CD4-positive, CD25-positive, alpha-beta regulatory T cell (primary cell): Measurements from ENCODE around the gene CCL15. TPM values are rescaled to one million over a fixed set of nuclear protein-coding genes. Genes with fewer than 3 reads are reported as not detected.

ENCODE experiments used
- ATAC-seq, 2 donors: fragments of 150-1000 bp; cut with Tn5 transposase; one replicate each; pipeline ENCODE4 v1.10.0; 2021; ENCODE audit warnings: low read depth in 2 of 2, moderate number of reproducible peaks in 2 of 2, moderate library complexity in 1 of 2
- DNase-seq, 3 donors: peaks; one replicate each; pipeline versions ENCODE4 v3.0.0 to v3.0.0-alpha.2; 2012 to 2022; ENCODE audit warnings: mixed read lengths in 1 of 3
- H3K27ac ChIP-seq: one replicate; pipeline ENCODE4 v1.7.0; 2013; ENCODE audit warnings: mild to moderate bottlenecking, low read length; ENCODE audit not compliant: insufficient read depth, poor library complexity, severe bottlenecking
- H3K27me3 ChIP-seq: one replicate; pipeline ENCODE4 v1.7.0; 2013; ENCODE audit warnings: low read length; ENCODE audit not compliant: control insufficient read depth, insufficient read depth
- H3K36me3 ChIP-seq: one replicate; pipeline ENCODE4 v1.7.0; 2013; ENCODE audit warnings: mild to moderate bottlenecking, low read length, moderate library complexity; ENCODE audit not compliant: control insufficient read depth, insufficient read depth
- H3K4me1 ChIP-seq: 2 replicates; pipeline ENCODE4 v1.7.0; 2013; ENCODE audit warnings: mild to moderate bottlenecking, low read length; ENCODE audit not compliant: insufficient read depth, control insufficient read depth, poor library complexity, severe bottlenecking
- H3K4me3 ChIP-seq: one replicate; pipeline ENCODE4 v1.7.0; 2013; ENCODE audit warnings: low read depth, mild to moderate bottlenecking, low read length, moderate library complexity
- H3K9me3 ChIP-seq, 2 experiments: 1 replicate in 1 of 2; 2 replicates in 1 of 2; pipeline ENCODE4 v1.7.0; 2013; ENCODE audit warnings: low read length in 2 of 2, mild to moderate bottlenecking in 1 of 2, moderate library complexity in 1 of 2; ENCODE audit not compliant: control insufficient read depth in 2 of 2
- H3K27ac Mint-ChIP-seq, 3 donors: one replicate each; pipeline ENCODE4 v1.8.0; 2020 to 2022; ENCODE audit warnings: mild to moderate bottlenecking in 3 of 3, mixed read lengths in 3 of 3, moderate library complexity in 2 of 3
- H3K27me3 Mint-ChIP-seq: one replicate; pipeline ENCODE4 v1.8.0; 2022; ENCODE audit warnings: mild to moderate bottlenecking, mixed read lengths
- H3K36me3 Mint-ChIP-seq: one replicate; pipeline ENCODE4 v1.8.0; 2020; ENCODE audit warnings: mixed read lengths
- H3K4me1 Mint-ChIP-seq, 4 donors: one replicate each; pipeline ENCODE4 v1.8.0; 2020 to 2022; ENCODE audit warnings: mixed read lengths in 4 of 4, mild to moderate bottlenecking in 1 of 4
- H3K4me3 Mint-ChIP-seq, 4 donors: one replicate each; pipeline ENCODE4 v1.8.0; 2020 to 2022; ENCODE audit warnings: mild to moderate bottlenecking in 4 of 4, mixed read lengths in 4 of 4, moderate library complexity in 3 of 4
- H3K9me3 Mint-ChIP-seq, 7 donors: one replicate each; pipeline ENCODE4 v1.8.0; 2020 to 2022; ENCODE audit warnings: mixed read lengths in 7 of 7, mild to moderate bottlenecking in 3 of 7, moderate library complexity in 2 of 7
- polyA plus RNA-seq, 4 donors: library from polyadenylated mRNA; unstranded; fragments of 300-500 nt; fragmentation: Illumina TruSeq; gene quantifications; one replicate each; pipeline ENCODE4 v1.2.3, GENCODE V29; 2021
- total RNA-seq: library from RNA; stranded (reverse); gene quantifications from one replicate; pipeline ENCODE4 v1.2.3, GENCODE V29; 2022

The CCL15 gene, protein sequence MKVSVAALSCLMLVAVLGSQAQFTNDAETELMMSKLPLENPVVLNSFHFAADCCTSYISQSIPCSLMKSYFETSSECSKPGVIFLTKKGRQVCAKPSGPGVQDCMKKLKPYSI
- total RNA-seq (not detected), polyA plus RNA-seq (not detected)

DNA sequence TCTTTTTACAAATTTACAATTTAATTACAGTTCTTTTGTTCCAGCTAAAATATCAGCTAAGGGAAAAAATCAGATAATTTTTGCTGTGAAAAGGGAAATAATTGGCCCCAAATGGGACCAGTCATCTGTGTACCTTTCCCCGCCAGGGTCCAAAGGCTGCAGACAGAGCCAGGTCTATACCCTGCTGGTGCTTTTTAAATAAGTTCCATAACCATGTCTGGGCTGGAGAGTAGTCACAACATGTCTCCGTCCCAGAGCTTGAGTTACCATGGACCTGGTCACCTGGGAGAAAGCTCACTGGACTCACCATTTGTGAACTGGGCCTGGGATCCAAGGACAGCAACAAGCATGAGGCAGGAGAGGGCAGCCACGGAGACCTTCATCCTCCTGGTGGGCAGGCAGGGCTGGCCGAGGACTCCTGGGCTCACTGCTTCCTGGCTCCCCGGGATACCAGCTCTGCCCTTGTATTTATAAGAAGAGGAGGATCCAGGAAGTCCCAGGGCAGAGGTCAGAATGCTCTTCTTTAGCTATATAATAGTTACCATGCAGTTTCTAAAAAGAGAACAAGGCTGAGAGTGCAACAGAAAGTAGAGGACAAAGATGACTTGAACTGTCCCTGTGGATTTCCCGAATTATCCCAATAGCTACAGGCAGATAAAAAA lies at the start of gene CCL15:
CCL15 (minus strand) TSS at position 444 of the 662 bp plus-strand sequence; CDS start at position 383, 61 bp downstream.
- no peak within 1 kb of the TSS for H3K4me3 Mint-ChIP-seq
- no peak within 1 kb of the TSS for H3K4me3 ChIP-seq
- H3K27me3 Mint-ChIP-seq, result peaks cover 18% of the 10 kb centered on the region
- DNase-seq (no peak), ATAC-seq (no peak)
- H3K9me3 Mint-ChIP-seq, result peaks cover 0 to 4% (median 0%) of the 10 kb centered on the region in 7 donors
- H3K4me1 Mint-ChIP-seq, result peaks cover 0 to 3% (median 2%) of the 10 kb centered on the region in 4 donors
- H3K27ac ChIP-seq, result no peak within 1 kb of the TSS
- H3K4me1 ChIP-seq, result no peaks in the 10 kb centered on the region
- no peaks in the 10 kb centered on the region for H3K9me3 ChIP-seq
- peak within 1 kb of the TSS in 1 of 3 donors; percentile 56 for H3K27ac Mint-ChIP-seq
- H3K27me3 ChIP-seq, result no peaks in the 10 kb centered on the region
- no peaks in the 10 kb centered on the region for H3K36me3 ChIP-seq
- no peaks in the 10 kb centered on the region for H3K36me3 Mint-ChIP-seq

DNA sequence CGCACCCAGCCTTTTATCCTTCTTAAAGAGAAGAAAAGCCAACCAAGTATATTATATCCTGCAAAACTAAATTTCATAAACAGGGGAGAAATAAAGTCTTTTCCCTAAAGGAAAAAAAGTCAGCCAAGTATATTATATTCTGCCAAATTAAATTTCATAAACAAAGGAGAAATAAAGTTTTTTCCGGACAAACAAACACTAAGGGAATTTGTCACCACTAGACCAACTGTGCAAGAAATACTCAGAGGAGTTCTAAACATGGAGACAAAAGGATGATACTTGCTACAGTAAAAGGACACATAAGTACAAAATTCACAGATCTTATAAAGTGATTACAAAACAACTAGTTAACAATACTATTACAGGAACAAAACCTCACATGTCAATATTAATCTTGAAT lies 48.3 kb upstream of the CCL15 start:
- peaks cover 3% of the 10 kb centered on the region for H3K36me3 Mint-ChIP-seq
- peaks cover 35% of the 10 kb centered on the region for H3K27me3 Mint-ChIP-seq
- no peaks in the 10 kb centered on the region for H3K4me1 Mint-ChIP-seq
- peaks cover 4% of the 10 kb centered on the region for H3K27me3 ChIP-seq
- peaks cover 13 to 15% of the 10 kb centered on the region in 2 experiments for H3K9me3 ChIP-seq
- H3K27ac Mint-ChIP-seq, result no peak overlapping the region
- H3K27ac ChIP-seq, result no peak overlapping the region
- no peaks in the 10 kb centered on the region for H3K36me3 ChIP-seq
- peaks cover 0 to 37% (median 7%) of the 10 kb centered on the region in 7 donors for H3K9me3 Mint-ChIP-seq
- H3K4me1 ChIP-seq, result no peaks in the 10 kb centered on the region
- ATAC-seq (no peak), DNase-seq (no peak)
- H3K4me3 Mint-ChIP-seq, result no peak overlapping the region
- no peak overlapping the region for H3K4me3 ChIP-seq

DNA sequence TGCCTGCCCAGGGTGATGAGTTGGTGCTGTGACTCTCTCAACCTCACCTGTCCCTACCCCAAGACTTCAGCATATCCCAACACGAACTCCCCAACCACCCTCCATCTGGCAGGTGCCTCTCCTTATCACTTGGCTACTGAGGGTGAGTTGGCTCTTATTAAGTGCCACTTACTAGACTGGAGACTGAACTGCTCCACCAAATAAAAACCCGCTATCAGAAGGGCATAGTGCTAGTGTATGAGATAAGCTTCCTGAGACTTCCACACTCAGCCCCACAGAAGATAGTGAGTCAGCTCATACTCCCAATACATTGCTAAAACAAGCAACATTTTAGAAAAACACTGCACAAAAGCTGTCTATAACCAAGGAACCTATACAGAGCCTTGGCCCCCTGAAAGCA lies 46.7 kb upstream of the CCL15 start:
- no peak overlapping the region for H3K27ac ChIP-seq
- ATAC-seq (no peak), DNase-seq (no peak)
- H3K9me3 ChIP-seq, result peaks cover 13 to 15% of the 10 kb centered on the region in 2 experiments
- peaks cover 4% of the 10 kb centered on the region for H3K27me3 ChIP-seq
- H3K36me3 ChIP-seq, result no peaks in the 10 kb centered on the region
- H3K4me3 ChIP-seq, result no peak overlapping the region
- peaks cover 0 to 41% (median 6%) of the 10 kb centered on the region in 7 donors for H3K9me3 Mint-ChIP-seq
- H3K4me1 ChIP-seq, result no peaks in the 10 kb centered on the region
- peaks cover 45% of the 10 kb centered on the region for H3K27me3 Mint-ChIP-seq
- H3K4me1 Mint-ChIP-seq, result no peaks in the 10 kb centered on the region
- H3K4me3 Mint-ChIP-seq, result no peak overlapping the region
- no peak overlapping the region for H3K27ac Mint-ChIP-seq
- H3K36me3 Mint-ChIP-seq, result peaks cover 3% of the 10 kb centered on the region

DNA sequence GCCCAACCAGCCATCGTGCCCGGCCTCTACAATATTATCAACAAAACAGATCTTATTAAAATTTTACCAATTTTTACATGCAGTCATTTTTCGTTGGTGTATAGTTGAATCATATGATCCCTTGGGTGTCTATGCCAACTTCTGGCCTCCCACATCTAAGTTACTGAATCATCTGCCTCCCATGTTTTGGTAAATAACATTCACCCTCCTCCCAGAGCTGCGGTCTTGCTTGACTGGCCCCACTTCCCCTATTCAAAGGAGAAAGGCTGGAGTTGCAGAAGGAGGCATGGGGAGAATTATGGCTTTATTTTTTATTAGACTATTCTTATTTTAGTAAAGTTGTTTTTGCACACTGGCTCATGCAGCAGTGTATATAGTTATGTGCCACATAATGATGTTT lies 34.9 kb upstream of the CCL15 start:
- Mint-ChIP-seq H3K4me3 (no peak overlapping the region), H3K36me3 (no peaks in the 10 kb centered on the region), H3K4me1 (no peaks in the 10 kb centered on the region), H3K9me3 (peaks cover 0 to 2% (median 0%) of the 10 kb centered on the region in 7 donors), H3K27me3 (peaks cover 22% of the 10 kb centered on the region), H3K27ac (no peak overlapping the region)
- Histone ChIP-seq H3K27ac (no peak overlapping the region), H3K4me1 (no peaks in the 10 kb centered on the region), H3K9me3 (no peaks in the 10 kb centered on the region), H3K27me3 (peaks cover 6% of the 10 kb centered on the region), H3K4me3 (no peak overlapping the region), H3K36me3 (no peaks in the 10 kb centered on the region)
- DNase-seq (no peak), ATAC-seq (no peak)

DNA sequence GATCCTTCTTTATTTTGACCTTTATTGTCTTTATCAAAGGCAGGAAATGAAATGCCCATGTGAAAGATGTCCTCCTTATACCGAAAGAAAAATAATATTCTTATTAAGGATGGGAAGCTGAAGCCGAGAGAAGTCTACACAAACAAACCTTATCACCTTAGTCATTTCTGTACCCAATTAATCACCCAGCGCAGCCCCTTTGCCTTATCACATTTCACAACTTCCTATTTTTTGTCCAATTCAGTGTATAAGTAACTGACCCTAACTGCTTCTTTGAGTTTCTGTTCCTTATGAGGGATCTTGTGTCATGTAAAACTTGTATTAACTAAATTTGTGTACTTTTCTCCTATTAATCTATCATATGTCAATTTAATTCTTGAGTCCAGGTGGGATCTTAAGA lies 32.8 kb upstream of the CCL15 start:
- no peak for ATAC-seq
- H3K27me3 ChIP-seq, result peaks cover 6% of the 10 kb centered on the region
- no peak overlapping the region for H3K4me3 Mint-ChIP-seq
- no peak for DNase-seq
- no peaks in the 10 kb centered on the region for H3K9me3 ChIP-seq
- no peaks in the 10 kb centered on the region for H3K4me1 ChIP-seq
- peaks cover 0 to 2% (median 0%) of the 10 kb centered on the region in 7 donors for H3K9me3 Mint-ChIP-seq
- no peaks in the 10 kb centered on the region for H3K36me3 ChIP-seq
- H3K27me3 Mint-ChIP-seq, result peaks cover 27% of the 10 kb centered on the region
- H3K27ac Mint-ChIP-seq, result no peak overlapping the region
- no peak overlapping the region for H3K4me3 ChIP-seq
- H3K27ac ChIP-seq, result no peak overlapping the region
- no peaks in the 10 kb centered on the region for H3K4me1 Mint-ChIP-seq
- H3K36me3 Mint-ChIP-seq, result no peaks in the 10 kb centered on the region

DNA sequence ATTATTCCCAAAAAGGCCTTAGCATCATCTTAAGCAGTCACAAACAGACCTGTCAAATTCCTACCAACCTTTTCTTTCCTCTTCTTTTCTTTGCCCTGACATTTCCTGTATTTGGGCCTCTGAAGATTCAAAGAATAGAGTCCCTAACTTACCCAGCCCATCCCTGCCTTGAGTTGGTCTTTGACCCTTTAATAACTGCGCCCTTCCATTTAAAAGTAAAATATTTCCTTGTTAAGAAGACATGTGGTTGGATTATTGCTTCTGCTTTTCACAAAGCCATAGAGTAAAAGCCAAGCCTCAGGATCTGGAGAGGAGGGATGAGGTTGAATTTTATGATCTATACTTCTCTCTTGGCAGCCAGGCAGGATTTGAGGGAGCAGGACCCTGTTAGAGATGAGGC lies 29.6 kb upstream of the CCL15 start:
- Mint-ChIP-seq H3K4me3 (no peak overlapping the region), H3K36me3 (no peaks in the 10 kb centered on the region), H3K27me3 (peaks cover 33% of the 10 kb centered on the region), H3K9me3 (peaks cover 0 to 2% (median 0%) of the 10 kb centered on the region in 7 donors), H3K4me1 (no peaks in the 10 kb centered on the region), H3K27ac (no peak overlapping the region)
- ATAC-seq (no peak), DNase-seq (no peak)
- Histone ChIP-seq H3K27ac (no peak overlapping the region), H3K9me3 (no peaks in the 10 kb centered on the region), H3K4me3 (no peak overlapping the region), H3K4me1 (no peaks in the 10 kb centered on the region), H3K27me3 (peaks cover 11% of the 10 kb centered on the region), H3K36me3 (no peaks in the 10 kb centered on the region)

DNA sequence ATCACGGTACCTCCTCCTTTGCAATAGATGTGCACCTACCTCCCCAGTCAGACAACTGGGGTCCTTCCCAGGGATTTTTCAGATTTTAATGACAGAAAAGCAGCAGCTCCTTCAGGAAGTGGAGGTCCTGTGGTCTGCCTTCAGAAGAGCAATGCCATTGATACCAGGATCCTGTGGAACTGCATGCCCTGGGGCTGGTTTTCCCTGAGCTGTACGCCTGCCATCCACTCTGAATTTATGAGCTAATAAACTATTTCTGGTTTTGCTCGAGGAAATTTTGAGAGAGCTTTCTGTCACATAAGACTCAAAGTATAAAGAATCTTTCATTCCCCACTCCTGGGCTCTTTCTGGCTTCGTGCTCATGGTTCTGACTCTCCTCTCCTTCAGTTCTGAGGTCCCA lies 26.4 kb upstream of the CCL15 start:
- Mint-ChIP-seq H3K36me3 (no peaks in the 10 kb centered on the region), H3K9me3 (peaks cover 0 to 2% (median 0%) of the 10 kb centered on the region in 7 donors), H3K4me3 (no peak overlapping the region), H3K27ac (no peak overlapping the region), H3K27me3 (peaks cover 26% of the 10 kb centered on the region), H3K4me1 (no peaks in the 10 kb centered on the region)
- H3K4me3 ChIP-seq, result no peak overlapping the region
- no peaks in the 10 kb centered on the region for H3K4me1 ChIP-seq
- no peaks in the 10 kb centered on the region for H3K9me3 ChIP-seq
- H3K27ac ChIP-seq, result no peak overlapping the region
- peaks cover 7% of the 10 kb centered on the region for H3K27me3 ChIP-seq
- H3K36me3 ChIP-seq, result no peaks in the 10 kb centered on the region
- no peak for ATAC-seq
- no peak for DNase-seq
